Measurements from ENCODE around the gene FAF1.
"Not testable (repeated sequence)": the region's sequence is repeated elsewhere in the genome, so short reads cannot be mapped to it uniquely, and the experiment has no call there.

DNA sequence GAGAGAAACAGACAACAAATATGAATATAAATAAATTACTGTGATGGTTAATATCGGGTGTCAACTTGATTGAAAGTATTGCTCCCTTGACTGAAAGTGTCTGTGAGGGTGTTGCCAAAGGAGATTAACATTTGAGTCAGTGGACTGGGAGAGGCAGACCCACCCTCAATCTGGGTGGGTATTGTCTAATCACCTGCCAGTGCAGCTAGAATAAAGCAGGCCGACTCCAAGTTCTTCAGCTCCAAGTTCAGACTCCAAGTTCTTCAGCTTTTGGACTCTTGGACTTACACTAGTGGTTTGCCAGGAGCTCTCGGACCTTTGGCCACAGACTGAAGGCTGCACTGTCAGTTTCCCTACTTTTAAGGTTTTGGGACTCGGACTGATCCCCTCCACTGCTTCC, 232.5 kb downstream of the FAF1 start:
- not testable (repeated sequence) for TF ChIP-seq MAFK, SRF (IDR thresholded peaks at IDR 0.05; ENCODE audit: low read depth, low read length)

All from H1 (cell line).